ENCODE measurements around the gene MEIS1.
A peak's percentile ranks its signal among the peaks of the same experiment; 100 is the strongest.
"Not testable (repeated sequence)": the region's sequence is repeated elsewhere in the genome, so short reads cannot be mapped to it uniquely, and the experiment has no call there.

Gene MEIS1

DNA sequence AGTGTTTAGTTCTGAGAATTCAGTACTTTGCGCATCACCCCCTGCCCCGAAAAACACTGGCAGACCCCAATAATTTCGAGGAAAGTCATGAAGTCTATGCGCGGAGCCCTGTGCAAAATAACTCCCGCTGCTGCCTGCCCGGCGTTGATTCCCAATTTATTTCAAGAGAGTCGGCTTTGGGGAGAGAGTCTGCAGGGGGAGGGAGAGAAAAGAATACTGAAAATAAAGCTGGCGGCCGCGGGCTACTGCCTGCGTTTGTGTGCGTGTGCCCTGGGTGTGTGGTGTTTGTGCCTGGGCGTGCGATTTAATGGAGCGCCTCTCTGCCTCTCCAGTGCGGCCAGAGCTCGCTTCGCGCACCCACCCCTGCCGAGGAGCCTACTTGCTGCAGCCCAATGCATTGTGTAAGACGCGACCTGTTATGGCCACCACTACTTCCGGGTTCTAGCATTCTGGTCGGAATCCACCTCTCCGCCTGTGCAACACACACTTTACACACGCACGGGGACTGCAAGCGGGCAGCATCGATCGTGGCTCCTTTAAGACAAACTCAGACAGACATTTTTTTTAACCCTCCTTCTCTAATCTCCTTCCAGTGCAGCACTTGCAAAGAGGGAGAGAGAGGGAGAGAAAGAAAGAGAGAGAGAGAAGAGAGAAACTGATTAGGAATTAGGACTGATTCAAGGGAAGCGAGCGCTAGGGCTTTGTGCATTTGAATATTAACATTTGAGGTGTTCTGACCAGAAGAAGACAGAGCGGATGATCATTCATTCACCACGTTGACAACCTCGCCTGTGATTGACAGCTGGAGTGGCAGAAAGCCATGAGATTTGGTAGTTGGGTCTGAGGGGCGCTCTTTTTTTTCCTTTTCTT, at the start of gene MEIS1:
Gene MEIS1, plus strand, starts transcription at position 447 of the 870 bp plus-strand sequence. CDS start 732 bp downstream, outside the sequence.
- peak; percentile 71 for DNase-seq

- no peak for DNase-seq
Measured at GRCh38 chr2:66387016-66387753, 47.7 kb upstream of the MEIS1 start.

DNA sequence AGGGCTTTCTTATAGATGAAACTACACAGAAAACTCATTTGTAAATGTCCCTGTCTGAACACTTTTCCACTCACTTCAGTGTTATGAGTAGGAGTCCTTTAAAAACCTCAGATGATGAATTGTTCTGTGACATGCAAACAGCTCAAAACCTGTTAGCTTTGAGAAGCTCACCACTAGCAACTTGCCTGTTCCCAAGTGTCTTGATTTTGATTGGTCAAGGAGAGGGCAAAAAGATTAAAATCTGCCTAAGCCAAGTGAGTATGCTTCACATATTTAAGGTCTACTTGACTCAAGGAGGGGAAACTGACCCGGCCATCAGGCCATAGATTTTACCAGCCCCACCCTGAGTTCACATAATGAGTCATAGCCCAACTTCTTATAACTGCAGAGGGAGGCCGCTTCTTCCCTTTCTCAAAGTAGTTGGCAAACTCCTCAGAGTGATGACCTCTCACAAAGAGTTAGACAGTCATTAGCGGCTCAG, 45.2 kb upstream of the MEIS1 start:
- no peak for DNase-seq

- DNase-seq, result no peak
Measured at GRCh38 chr2:66390152-66390551, 44.8 kb upstream of the MEIS1 start.

GRCh38 chr2:66390811-66391210, 44.1 kb upstream of the MEIS1 start:
- DNase-seq, result no peak

GRCh38 chr2:66391240-66391639, 43.7 kb upstream of the MEIS1 start:
- DNase-seq, result not testable (repeated sequence)

GRCh38 chr2:66405473-66405872, 29.5 kb upstream of the MEIS1 start:
- DNase-seq, result no peak

GRCh38 chr2:66408905-66409304, 26.0 kb upstream of the MEIS1 start:
- DNase-seq, result no peak

- DNase-seq, result no peak
Measured at GRCh38 chr2:66412874-66413273, 22.1 kb upstream of the MEIS1 start.

GRCh38 chr2:66414896-66415295, 20.0 kb upstream of the MEIS1 start:
- DNase-seq, result no peak

GRCh38 chr2:66418381-66418780, 16.5 kb upstream of the MEIS1 start:
- DNase-seq, result no peak

DNA sequence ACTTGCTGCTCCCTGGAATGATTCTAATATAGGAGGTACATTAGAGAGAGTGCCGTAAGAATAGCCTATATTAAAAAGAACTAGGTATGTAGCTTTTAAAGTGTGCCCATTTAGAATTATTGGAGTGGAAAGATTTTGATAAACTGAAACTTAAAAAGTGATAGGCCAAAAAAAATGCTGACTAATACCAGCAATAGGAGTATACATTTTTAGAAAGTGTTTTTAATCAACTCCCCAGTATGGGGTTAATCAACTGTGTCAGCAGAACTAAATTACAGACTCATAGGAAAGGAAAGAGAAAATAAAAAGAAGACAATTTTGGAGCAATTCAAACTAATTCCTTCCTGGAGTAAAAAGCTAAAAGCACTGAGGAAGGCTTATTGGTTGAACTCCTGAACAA, 13.3 kb upstream of the MEIS1 start:
- DNase-seq, result no peak

DNA sequence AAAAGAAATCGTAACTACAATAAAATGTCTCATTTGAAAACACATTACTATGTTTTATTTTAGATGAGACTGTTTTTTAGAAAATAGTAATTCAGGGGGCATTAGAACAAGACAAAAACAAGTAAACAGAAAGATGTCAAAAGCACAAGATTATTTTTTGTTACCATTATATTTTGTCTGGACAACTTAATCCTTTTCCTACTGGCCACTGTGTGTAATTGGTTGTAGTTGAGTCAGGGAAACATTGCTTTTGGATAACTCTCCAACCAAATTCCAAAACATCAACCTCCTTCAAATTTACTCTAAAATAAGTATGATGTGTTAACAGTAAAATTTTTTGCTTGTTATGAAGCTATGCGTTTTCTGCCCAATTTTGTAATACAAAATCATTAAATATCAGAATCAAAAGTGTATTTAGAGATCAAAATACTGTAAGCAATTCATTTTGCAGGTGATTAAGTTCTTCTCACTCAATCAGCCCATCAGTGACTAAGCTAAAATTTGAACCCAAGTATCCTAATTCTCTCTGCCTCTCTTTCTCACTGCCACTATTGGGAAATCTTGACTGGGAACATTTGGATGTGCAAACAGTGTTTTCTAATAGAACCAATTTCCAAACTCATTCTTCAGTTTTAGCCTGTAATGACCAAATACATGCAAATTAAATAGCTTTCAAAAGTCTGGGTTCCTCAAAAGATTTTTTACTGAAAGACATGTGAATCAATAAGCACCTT, 11.4 kb upstream of the MEIS1 start:
- no peak for DNase-seq

GRCh38 chr2:66426244-66427111, 8.4 kb upstream of the MEIS1 start:
- DNase-seq, result no peak

GRCh38 chr2:66427300-66427699, 7.6 kb upstream of the MEIS1 start:
- DNase-seq, result no peak

- no peak for DNase-seq
Measured at GRCh38 chr2:66428986-66429612, 5.8 kb upstream of the MEIS1 start.

GRCh38 chr2:66429693-66430504, 5.0 kb upstream of the MEIS1 start:
- DNase-seq, result no peak

GRCh38 chr2:66430505-66431273, 4.2 kb upstream of the MEIS1 start:
- no peak for DNase-seq

GRCh38 chr2:66431274-66431642, 3.7 kb upstream of the MEIS1 start:
- DNase-seq, result no peak

Measured in NCI-H524 treated with DMSO at 0.1 percent for 48 hours (cell line).